GM12874 (cell line): Measurements from ENCODE around the gene CD3G.

Source experiments
- CTCF ChIP-seq: IDR thresholded peaks from 2 replicates; pipeline ENCODE4 v1.5.1; 2011; ENCODE audit warnings: low read depth, mild to moderate bottlenecking, control low read depth, low read length, moderate library complexity; ENCODE audit not compliant: insufficient read depth

Gene CD3G

GRCh38 chr11:118343981-118344515 is at the start of gene CD3G:
Gene CD3G, plus strand, starts transcription at chr11:118344344. Its CDS starts 80 bp downstream, at chr11:118344424.
- no peak for TF ChIP-seq CTCF

GRCh38 chr11:118295199-118295598 is 48.9 kb upstream of the CD3G start:
- TF ChIP-seq CTCF, result no peak

- peak; percentile 52 for TF ChIP-seq CTCF
Observed at GRCh38 chr11:118295815-118296454, 48.2 kb upstream of the CD3G start.

- TF ChIP-seq CTCF, result no peak
Observed at GRCh38 chr11:118301600-118302195, 42.4 kb upstream of the CD3G start.

GRCh38 chr11:118304227-118304567 is 39.9 kb upstream of the CD3G start:
- no peak for TF ChIP-seq CTCF

- no peak for TF ChIP-seq CTCF
Observed at GRCh38 chr11:118304568-118305248, 39.4 kb upstream of the CD3G start, which contains the start of gene CD3E. Gene CD3E, plus strand, starts transcription at chr11:118304730. Its CDS starts 223 bp downstream, at chr11:118304953.

- no peak for TF ChIP-seq CTCF
Observed at GRCh38 chr11:118305726-118306125, 38.4 kb upstream of the CD3G start.
